HG03135 (cell line): ENCODE results near the gene FUBP3.

ENCODE experiments used
- ATAC-seq: cut with Tn5 transposase; IDR thresholded peaks from one replicate; pipeline ENCODE4 v1.9.1; 2021; ENCODE audit warnings: mild to moderate bottlenecking, moderate library complexity; ENCODE audit not compliant: unreplicated experiment

The FUBP3 gene

DNA sequence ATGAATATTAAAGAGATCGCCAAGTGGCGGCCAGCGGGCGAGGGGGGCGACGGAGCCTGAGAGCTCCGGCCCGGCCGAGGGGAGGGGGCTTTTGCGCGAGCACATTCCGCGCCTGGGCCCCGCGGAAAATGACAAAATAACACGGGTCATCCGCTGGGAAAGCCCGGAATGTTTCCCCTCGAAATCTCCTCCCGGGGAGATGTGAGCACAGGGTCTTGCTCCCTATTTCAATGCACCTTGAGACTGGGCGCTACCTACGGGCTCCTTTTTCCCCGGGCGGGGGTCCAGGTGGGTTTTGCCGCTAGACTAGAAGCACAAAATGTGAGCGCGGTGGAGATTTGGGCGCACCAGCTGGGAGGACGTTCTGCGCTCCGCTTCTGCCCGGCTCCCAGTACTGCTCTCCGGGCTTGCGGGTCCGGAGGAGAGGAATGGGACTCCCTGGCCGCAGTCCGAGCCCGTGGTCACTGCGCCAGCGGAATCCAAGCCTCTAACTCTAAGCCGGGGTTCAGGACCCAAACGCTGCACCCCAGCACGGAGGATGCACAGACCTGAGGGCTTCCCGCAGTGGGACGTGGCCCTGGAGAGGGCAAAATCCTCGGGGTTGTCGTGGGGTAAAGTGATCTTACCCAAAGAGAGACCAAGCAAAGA lies 82.2 kb downstream of the FUBP3 start:
- ATAC-seq = no peak

DNA sequence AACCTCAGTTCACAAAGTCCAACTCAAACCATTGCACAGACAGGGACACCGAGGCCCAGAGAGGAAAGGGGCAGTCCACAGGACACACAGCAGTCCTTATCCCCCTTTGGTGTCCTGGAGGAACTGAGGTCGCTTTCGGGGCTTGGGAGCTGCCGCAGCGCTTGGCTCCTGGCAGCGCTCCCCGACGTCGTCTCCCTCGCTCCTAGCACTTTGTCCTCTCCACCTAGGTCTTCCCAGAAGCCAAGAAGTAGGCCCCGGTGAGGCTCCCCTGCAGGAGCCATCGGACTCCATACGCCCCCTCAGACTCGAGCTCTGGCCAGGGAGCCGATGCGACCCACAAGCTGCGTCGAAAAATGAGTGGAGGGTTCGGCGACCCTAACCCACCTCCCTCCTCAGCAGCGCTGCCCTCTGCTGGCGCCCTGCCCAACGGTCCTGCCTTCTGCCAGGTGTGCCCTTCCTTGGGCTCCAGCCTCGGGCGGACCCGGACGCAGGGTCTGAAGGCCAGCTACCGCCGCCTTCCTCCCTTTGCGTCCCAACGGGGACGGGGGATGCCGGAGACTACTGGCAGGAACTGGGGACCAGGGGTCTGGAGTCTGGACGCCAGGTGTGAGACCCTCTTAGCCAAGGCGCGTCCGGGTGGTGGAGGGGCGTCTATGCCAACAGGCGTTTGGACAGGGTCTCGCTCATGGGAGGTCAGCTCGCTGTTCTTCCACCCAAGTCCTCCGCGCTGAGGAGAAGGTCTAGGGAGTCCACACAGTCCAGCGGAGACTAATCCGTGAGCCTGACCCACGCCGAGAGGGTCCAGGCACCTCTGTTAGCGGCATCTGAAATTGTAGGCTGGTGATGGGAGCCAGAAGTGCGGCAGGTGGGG lies 83.0 kb downstream of the FUBP3 start:
- no peak for ATAC-seq

DNA sequence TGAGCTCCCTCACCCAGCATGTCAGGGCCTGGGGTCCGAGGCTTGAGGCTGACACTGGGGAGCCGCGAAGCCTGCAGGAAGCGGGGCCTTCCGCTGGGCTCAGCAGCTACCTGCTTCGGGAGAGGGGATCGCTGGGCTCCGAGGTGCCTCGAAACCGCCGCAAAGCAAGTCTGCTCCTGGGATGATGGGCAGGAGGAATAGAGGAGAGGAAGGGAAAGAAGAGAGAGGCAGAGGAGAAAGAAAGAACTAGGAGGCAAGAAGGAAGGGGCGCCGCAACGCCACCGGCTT lies 83.5 kb downstream of the FUBP3 start:
- ATAC-seq = no peak

DNA sequence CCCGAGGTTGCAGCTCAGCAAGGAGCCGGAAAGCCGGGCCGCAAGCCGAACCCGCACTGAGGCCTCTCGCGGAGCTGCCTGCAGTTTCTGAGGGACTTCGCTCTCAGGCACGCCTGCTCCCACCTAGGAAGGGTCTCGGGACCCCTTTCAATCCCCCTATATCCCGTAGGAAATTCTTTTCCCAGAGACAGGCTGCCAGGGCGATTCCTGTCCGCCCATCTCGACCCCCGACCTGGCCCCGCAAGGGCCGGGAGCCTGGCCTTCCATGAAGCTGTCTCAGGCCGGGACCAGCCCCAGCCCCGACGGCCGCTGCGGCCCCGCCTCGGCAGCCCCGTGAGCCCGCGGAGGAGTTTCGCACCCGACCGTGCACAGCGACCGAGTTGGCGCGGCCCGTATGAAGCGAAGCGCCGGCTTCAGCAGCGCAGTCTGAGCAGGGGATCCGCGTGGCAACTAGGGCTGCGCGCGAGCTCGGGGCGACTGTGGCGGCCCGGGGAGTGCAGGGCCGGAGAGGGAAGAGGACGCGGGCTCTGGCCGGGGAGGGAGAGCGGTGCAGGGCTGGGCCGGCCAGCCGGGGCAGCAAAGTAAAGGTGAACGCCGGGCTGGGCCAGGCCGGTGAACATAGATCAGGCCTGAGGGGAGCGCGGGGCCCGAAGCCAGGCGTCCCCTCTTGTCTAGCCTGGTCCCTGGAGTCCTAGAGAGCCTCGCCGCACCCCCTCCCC lies 84.0 kb downstream of the FUBP3 start:
- no peak for ATAC-seq

GRCh38 chr9:130663977-130664250 lies 84.5 kb downstream of the FUBP3 start:
- no peak for ATAC-seq

GRCh38 chr9:130664251-130665028 lies 85.1 kb downstream of the FUBP3 start, which contains the start of gene PRDM12:
Gene PRDM12, plus strand, starts transcription at chr9:130664594. Its CDS starts 60 bp downstream, at chr9:130664654.
- no peak for ATAC-seq

- no peak for ATAC-seq
Measured at GRCh38 chr9:130665029-130665430, 85.7 kb downstream of the FUBP3 start.

- no peak for ATAC-seq
Measured at GRCh38 chr9:130665431-130666392, 86.3 kb downstream of the FUBP3 start.

- ATAC-seq = no peak
Measured at GRCh38 chr9:130666393-130667119, 87.2 kb downstream of the FUBP3 start.

- ATAC-seq = no peak
Measured at GRCh38 chr9:130667120-130667435, 87.7 kb downstream of the FUBP3 start.

GRCh38 chr9:130668196-130668595 lies 88.8 kb downstream of the FUBP3 start:
- no peak for ATAC-seq

- no peak for ATAC-seq
Measured at GRCh38 chr9:130668659-130669058, 89.3 kb downstream of the FUBP3 start.

GRCh38 chr9:130669965-130670364 lies 90.6 kb downstream of the FUBP3 start:
- ATAC-seq = no peak

- ATAC-seq = no peak
Measured at GRCh38 chr9:130670644-130671043, 91.3 kb downstream of the FUBP3 start.

DNA sequence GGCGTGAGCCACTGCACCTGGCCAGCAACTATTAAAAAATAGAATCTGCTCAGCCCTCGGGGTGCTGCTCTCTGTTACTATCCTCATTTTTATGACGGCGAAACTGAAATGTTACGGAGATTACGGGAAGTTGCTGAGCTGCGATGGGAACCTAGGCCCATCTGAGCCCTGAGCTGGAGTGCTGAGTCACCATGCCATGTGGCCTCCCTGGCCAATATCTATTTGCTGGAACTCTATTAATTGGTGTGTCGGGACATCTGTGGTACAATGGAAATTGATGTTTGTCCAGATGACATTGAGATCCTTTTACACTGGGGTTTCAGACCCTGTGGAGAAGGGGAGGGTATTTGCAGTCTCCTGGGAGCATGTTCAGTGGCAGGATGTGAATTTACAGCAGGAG lies 93.1 kb downstream of the FUBP3 start:
- ATAC-seq = no peak

- no peak for ATAC-seq
Measured at GRCh38 chr9:130672933-130673615, 93.7 kb downstream of the FUBP3 start.

DNA sequence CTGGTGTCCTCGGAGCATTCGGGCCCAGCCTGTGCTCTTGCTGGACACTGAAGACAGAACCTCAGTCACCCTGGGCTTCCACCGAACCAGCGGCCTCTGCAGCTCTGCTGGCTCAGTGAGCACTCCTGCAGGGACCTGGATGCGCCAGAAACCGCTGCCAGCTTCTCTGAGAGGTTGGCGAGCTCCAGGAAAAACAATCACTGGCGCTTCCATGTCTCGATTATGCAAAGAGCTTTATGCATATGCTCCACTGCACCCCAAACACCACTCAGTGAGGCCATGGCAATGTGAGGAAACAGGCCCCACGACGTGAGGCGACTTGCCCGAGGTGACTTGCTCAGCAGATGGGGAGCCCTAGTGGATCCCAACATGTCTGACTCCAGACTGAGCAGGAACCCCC lies 96.0 kb downstream of the FUBP3 start:
- no peak for ATAC-seq

GRCh38 chr9:130677252-130677651 lies 97.9 kb downstream of the FUBP3 start:
- ATAC-seq = no peak
